ENCODE data around the gene DMKN.

DMKN gene

DNA sequence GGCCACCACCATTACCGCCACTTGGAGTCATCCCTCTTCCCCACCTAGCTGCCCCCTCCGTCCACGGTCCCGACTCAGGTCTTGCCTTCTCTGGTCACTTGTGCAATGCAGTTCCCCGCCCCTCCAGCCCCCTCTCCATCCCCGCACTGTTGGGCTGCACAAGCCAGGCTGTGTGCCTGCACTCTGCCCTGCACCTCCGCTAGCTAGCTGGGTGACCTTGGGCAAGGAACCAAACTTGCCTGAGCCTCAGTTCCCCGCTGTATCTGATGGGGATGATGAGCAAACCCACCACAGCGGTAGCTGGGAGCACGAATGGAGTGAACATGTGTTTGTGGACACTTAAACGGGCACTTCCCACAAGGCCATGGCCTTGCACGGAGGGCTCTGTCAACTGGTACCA, 26.4 kb upstream of the DMKN start:
- Mint-ChIP-seq H3K4me3 (no peak overlapping the region), H3K36me3 (ENCODE audit: low read depth) (peaks cover 9% of the 10 kb centered on the region), H3K27me3 (ENCODE audit: low read depth) (peaks cover 4% of the 10 kb centered on the region), H3K4me1 (peaks cover 6% of the 10 kb centered on the region), H3K27ac (no peak overlapping the region), H3K9me3 (no peaks in the 10 kb centered on the region)
- TF ChIP-seq, protein P1, sequence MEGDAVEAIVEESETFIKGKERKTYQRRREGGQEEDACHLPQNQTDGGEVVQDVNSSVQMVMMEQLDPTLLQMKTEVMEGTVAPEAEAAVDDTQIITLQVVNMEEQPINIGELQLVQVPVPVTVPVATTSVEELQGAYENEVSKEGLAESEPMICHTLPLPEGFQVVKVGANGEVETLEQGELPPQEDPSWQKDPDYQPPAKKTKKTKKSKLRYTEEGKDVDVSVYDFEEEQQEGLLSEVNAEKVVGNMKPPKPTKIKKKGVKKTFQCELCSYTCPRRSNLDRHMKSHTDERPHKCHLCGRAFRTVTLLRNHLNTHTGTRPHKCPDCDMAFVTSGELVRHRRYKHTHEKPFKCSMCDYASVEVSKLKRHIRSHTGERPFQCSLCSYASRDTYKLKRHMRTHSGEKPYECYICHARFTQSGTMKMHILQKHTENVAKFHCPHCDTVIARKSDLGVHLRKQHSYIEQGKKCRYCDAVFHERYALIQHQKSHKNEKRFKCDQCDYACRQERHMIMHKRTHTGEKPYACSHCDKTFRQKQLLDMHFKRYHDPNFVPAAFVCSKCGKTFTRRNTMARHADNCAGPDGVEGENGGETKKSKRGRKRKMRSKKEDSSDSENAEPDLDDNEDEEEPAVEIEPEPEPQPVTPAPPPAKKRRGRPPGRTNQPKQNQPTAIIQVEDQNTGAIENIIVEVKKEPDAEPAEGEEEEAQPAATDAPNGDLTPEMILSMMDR (IDR thresholded peaks at IDR 0.05; ENCODE audit: unreplicated experiment in 3 of 3) = no peak

DNA sequence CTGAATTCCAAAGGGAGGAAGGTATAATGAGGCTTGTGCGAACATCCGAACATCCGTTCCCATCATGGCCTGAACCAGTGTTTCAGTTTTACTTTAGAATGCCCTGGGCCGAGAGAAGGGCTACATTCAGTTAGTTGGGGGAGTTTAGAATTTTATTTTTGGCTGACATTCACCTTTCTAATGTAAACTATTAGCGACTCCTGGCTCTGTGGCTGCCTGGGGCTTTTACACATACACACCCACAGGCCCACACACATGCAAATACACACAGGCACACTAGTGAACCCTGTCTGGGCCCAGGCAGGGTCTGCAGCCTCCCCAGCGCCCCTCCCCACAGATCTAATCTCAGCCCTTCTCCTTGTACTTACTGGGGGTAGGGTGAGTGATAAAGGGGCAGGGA, 25.9 kb upstream of the DMKN start:
- Mint-ChIP-seq H3K36me3 (ENCODE audit: low read depth) (peaks cover 9% of the 10 kb centered on the region), H3K27me3 (ENCODE audit: low read depth) (peaks cover 4% of the 10 kb centered on the region), H3K27ac (no peak overlapping the region), H3K9me3 (no peaks in the 10 kb centered on the region), H3K4me1 (peaks cover under 1% of the 10 kb centered on the region), H3K4me3 (peak overlapping the region in 1 of 3 experiments; percentile 61)
- TF ChIP-seq, protein P1 (IDR thresholded peaks at IDR 0.05; ENCODE audit: unreplicated experiment in 3 of 3) = no peak

GRCh38 chr19:35534803-35535480, 21.5 kb upstream of the DMKN start:
- Mint-ChIP-seq H3K27me3 (ENCODE audit: low read depth) (peaks cover 16% of the 10 kb centered on the region), H3K4me1 (no peaks in the 10 kb centered on the region), H3K27ac (no peak overlapping the region), H3K9me3 (no peaks in the 10 kb centered on the region), H3K4me3 (no peak overlapping the region), H3K36me3 (ENCODE audit: low read depth) (no peaks in the 10 kb centered on the region)
- TF ChIP-seq, protein P1 (IDR thresholded peaks at IDR 0.05; ENCODE audit: unreplicated experiment in 3 of 3) = no peak

- Mint-ChIP-seq H3K4me1 (no peaks in the 10 kb centered on the region), H3K27me3 (ENCODE audit: low read depth) (peaks cover 16% of the 10 kb centered on the region), H3K36me3 (ENCODE audit: low read depth) (no peaks in the 10 kb centered on the region), H3K4me3 (no peak overlapping the region), H3K27ac (no peak overlapping the region), H3K9me3 (no peaks in the 10 kb centered on the region)
- TF ChIP-seq, protein P1 (IDR thresholded peaks at IDR 0.05; ENCODE audit: unreplicated experiment in 3 of 3) = no peak
Observed at GRCh38 chr19:35533822-35534392, 20.5 kb upstream of the DMKN start.

- TF ChIP-seq, protein P1 (IDR thresholded peaks at IDR 0.05; ENCODE audit: unreplicated experiment in 3 of 3) = no peak
Observed at GRCh38 chr19:35533201-35533821, 19.9 kb upstream of the DMKN start, which contains the start of gene GAPDHS. GAPDHS (plus strand) TSS chr19:35533456; CDS start chr19:35533528, 72 bp downstream.

More at GRCh38 chr19:35533201-35533821, 19.9 kb upstream of the DMKN start, which contains the start of gene GAPDHS:
- H3K27me3 Mint-ChIP-seq (ENCODE audit: low read depth) = peaks cover 16% of the 10 kb centered on the region
- no peaks in the 10 kb centered on the region for H3K4me1 Mint-ChIP-seq
- no peak within 1 kb of the TSS for H3K27ac Mint-ChIP-seq
- no peaks in the 10 kb centered on the region for H3K9me3 Mint-ChIP-seq
- H3K4me3 Mint-ChIP-seq = no peak within 1 kb of the TSS
- H3K36me3 Mint-ChIP-seq (ENCODE audit: low read depth) = no peaks in the 10 kb centered on the region
